Activated CD4-positive, CD25-positive, alpha-beta regulatory T cell treated with anti-CD3 and anti-CD28 coated beads, Interleukin-2, amount 50 U/mL, for 24 hours (primary cell): ENCODE results near the gene C3orf49.
A peak's percentile ranks its signal among the peaks of the same experiment; 100 is the strongest.

Source experiments
- ATAC-seq, 2 donors: fragments of 150-1000 bp; cut with Tn5 transposase; one replicate each; pipeline ENCODE4 v1.10.0; 2021; ENCODE audit warnings: mild to moderate bottlenecking in 1 of 2, moderate library complexity in 1 of 2

C3orf49 gene

GRCh38 chr3:63892773-63893352 is 73.8 kb downstream of the C3orf49 start:
- ATAC-seq = no peak

- peak; percentile 17 to 35 for ATAC-seq
These were observed 76.5 kb downstream of the C3orf49 start for GRCh38 chr3:63895422-63896189.

GRCh38 chr3:63896332-63897030 is 77.4 kb downstream of the C3orf49 start:
- ATAC-seq = no peak
